Measurements from ENCODE around the gene ADAMTS7.

ADAMTS7 gene

DNA sequence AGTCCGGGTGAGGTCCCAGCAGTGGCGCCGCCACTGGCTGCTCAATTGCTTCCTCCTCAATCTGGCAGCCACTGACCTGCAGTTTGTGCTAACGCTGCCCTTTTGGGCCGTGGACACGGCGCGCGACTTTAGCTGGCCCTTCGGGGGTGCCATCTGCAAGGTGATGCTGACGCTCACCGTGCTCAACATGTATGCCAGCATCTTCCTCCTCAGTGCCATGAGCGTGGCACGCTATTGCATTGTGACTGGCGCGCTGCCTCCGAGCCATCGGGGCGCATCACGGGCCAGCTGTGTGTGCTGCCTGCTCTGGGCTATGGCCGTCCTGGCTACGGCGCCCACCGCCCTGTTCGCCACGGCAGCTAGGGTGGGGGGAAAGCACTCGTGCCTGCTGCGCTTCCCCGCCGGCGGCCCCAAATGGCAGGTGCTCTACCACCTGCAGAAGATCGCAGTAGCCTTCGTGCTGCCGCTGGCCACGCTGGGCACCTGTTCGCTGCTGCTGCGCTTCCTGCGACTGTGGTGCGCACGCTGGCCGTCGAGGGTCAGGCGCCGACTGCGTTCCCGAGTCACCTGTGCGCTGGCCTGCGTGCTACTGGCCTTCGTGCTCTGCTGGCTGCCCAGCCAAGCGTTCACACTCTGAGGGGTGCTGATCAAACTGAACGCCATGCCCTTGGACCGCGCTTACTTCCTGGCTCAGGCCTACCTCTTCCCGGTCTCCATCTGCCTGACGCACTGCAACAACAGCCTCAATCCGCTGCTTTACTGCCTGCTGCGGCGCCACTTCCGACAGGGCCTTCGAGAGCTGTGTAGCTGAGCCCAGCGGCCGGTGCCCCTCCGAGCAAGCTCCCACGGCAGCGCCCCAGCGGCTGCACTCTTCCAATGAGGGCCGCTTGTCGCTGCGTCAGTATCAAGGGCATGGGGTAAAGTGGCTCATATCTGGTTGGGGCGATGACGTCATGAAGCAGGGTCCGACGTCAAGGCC lies 20.3 kb upstream of the ADAMTS7 start:
- H3K9me3 Mint-ChIP-seq: no peaks in the 10 kb centered on the region
- H3K36me3 Mint-ChIP-seq (ENCODE audit: low read depth): no peaks in the 10 kb centered on the region
- H3K4me1 Mint-ChIP-seq: no peaks in the 10 kb centered on the region
- no peak overlapping the region for H3K27ac Mint-ChIP-seq
- H3K27me3 Mint-ChIP-seq (ENCODE audit: low read depth): no peaks in the 10 kb centered on the region
- TF ChIP-seq, protein P1, sequence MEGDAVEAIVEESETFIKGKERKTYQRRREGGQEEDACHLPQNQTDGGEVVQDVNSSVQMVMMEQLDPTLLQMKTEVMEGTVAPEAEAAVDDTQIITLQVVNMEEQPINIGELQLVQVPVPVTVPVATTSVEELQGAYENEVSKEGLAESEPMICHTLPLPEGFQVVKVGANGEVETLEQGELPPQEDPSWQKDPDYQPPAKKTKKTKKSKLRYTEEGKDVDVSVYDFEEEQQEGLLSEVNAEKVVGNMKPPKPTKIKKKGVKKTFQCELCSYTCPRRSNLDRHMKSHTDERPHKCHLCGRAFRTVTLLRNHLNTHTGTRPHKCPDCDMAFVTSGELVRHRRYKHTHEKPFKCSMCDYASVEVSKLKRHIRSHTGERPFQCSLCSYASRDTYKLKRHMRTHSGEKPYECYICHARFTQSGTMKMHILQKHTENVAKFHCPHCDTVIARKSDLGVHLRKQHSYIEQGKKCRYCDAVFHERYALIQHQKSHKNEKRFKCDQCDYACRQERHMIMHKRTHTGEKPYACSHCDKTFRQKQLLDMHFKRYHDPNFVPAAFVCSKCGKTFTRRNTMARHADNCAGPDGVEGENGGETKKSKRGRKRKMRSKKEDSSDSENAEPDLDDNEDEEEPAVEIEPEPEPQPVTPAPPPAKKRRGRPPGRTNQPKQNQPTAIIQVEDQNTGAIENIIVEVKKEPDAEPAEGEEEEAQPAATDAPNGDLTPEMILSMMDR (IDR thresholded peaks at IDR 0.05; ENCODE audit: unreplicated experiment in 3 of 3): no peak
- H3K4me3 Mint-ChIP-seq: no peak overlapping the region

- Mint-ChIP-seq H3K4me1 (peaks cover 4% of the 10 kb centered on the region), H3K4me3 (no peak overlapping the region)
Observed at GRCh38 chr15:78830514-78831228, 19.4 kb upstream of the ADAMTS7 start.

DNA sequence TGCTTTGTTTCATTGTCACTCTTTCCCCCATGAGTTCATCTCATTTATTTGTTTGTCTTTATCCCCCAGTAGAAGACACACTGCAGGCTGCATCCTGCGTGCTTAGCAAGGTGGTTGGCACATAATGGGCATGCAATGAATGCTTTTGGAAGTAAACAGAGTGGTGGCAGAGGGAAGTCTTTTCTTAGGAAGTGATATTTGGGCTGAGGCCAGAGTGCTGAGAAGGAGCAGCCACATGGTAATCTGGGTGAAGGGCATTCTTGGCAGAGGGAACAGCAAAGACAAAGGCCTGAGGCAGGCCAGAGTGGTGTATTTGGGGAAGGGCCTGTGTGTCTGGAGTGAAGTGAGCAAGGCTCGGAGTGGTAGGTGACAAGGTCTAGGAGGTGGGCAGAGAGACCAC lies 17.7 kb upstream of the ADAMTS7 start:
- Mint-ChIP-seq H3K4me1 (peaks cover 10% of the 10 kb centered on the region), H3K27me3 (ENCODE audit: low read depth) (no peaks in the 10 kb centered on the region), H3K36me3 (ENCODE audit: low read depth) (no peaks in the 10 kb centered on the region), H3K9me3 (no peaks in the 10 kb centered on the region), H3K27ac (no peak overlapping the region), H3K4me3 (no peak overlapping the region)
- TF ChIP-seq, protein P1 (IDR thresholded peaks at IDR 0.05; ENCODE audit: unreplicated experiment in 3 of 3): no peak

More at GRCh38 chr15:78830514-78831228, 19.4 kb upstream of the ADAMTS7 start:
- no peaks in the 10 kb centered on the region for H3K36me3 Mint-ChIP-seq (ENCODE audit: low read depth)
- TF ChIP-seq, protein P1 (IDR thresholded peaks at IDR 0.05; ENCODE audit: unreplicated experiment in 3 of 3): no peak
- no peaks in the 10 kb centered on the region for H3K9me3 Mint-ChIP-seq
- H3K27ac Mint-ChIP-seq: no peak overlapping the region
- H3K27me3 Mint-ChIP-seq (ENCODE audit: low read depth): no peaks in the 10 kb centered on the region

DNA sequence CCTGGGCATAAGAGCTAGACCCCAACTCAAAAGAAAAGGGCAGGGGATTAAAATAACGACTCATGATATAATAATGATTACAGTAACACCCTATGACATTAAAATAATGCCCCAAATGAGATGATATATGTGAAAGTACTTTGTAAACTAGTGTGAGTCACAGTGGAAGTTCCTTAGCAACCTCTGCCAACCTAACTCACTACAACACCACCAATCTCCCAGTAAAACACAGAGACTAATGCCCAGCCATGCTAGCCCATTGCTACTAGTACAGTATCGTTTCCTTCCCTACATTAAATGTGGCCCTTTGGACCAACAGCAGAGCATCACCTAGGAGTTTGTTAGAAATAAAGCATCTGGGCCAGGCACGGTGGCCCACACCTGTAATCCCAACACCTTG lies 11.2 kb upstream of the ADAMTS7 start:
- H3K36me3 Mint-ChIP-seq (ENCODE audit: low read depth): no peaks in the 10 kb centered on the region
- H3K4me1 Mint-ChIP-seq: peaks cover 10% of the 10 kb centered on the region
- TF ChIP-seq, protein P1 (IDR thresholded peaks at IDR 0.05; ENCODE audit: unreplicated experiment in 3 of 3): no peak
- H3K27me3 Mint-ChIP-seq (ENCODE audit: low read depth): no peaks in the 10 kb centered on the region
- no peaks in the 10 kb centered on the region for H3K9me3 Mint-ChIP-seq
- no peak overlapping the region for H3K27ac Mint-ChIP-seq
- no peak overlapping the region for H3K4me3 Mint-ChIP-seq

- H3K36me3 Mint-ChIP-seq (ENCODE audit: low read depth): peaks cover 4% of the 10 kb centered on the region
- H3K4me3 Mint-ChIP-seq: peak overlapping the region; percentile 79 to 87 (median 87)
- peak overlapping the region; percentile 60 to 95 (median 67) for H3K27ac Mint-ChIP-seq
- TF ChIP-seq, protein P1 (IDR thresholded peaks at IDR 0.05; ENCODE audit: unreplicated experiment in 3 of 3): peak in 1 of 3 experiments; percentile 1
- H3K4me1 Mint-ChIP-seq: peaks cover 18% of the 10 kb centered on the region
- H3K27me3 Mint-ChIP-seq (ENCODE audit: low read depth): peaks cover 6% of the 10 kb centered on the region
- H3K9me3 Mint-ChIP-seq: no peaks in the 10 kb centered on the region
Observed at GRCh38 chr15:78811825-78812183, 540 bp upstream of the ADAMTS7 start.
